ES-I3 (cell line): Measurements from ENCODE around the gene SIGLEC11.
"Not testable (repeated sequence)": the region's sequence is repeated elsewhere in the genome, so short reads cannot be mapped to it uniquely, and the experiment has no call there.

Experiments
- H3K36me3 ChIP-seq: 2 replicates; pipeline ENCODE4 v1.6.1; 2013; ENCODE audit warnings: mild to moderate bottlenecking, low read length, control low read depth, moderate library complexity; ENCODE audit not compliant: insufficient read depth
- H3K4me1 ChIP-seq: 2 replicates; pipeline ENCODE4 v1.6.1; 2013; ENCODE audit warnings: mild to moderate bottlenecking, control low read depth, low read length; ENCODE audit not compliant: insufficient read depth
- H3K9ac ChIP-seq: 2 replicates; pipeline ENCODE4 v1.6.1; 2013; ENCODE audit warnings: low read depth, mild to moderate bottlenecking, low read length, moderate library complexity
- H3K9me3 ChIP-seq: 2 replicates; pipeline ENCODE4 v1.6.1; 2013; ENCODE audit warnings: mild to moderate bottlenecking, low read length, moderate library complexity; ENCODE audit not compliant: control insufficient read depth, insufficient read depth

The SIGLEC11 gene, protein sequence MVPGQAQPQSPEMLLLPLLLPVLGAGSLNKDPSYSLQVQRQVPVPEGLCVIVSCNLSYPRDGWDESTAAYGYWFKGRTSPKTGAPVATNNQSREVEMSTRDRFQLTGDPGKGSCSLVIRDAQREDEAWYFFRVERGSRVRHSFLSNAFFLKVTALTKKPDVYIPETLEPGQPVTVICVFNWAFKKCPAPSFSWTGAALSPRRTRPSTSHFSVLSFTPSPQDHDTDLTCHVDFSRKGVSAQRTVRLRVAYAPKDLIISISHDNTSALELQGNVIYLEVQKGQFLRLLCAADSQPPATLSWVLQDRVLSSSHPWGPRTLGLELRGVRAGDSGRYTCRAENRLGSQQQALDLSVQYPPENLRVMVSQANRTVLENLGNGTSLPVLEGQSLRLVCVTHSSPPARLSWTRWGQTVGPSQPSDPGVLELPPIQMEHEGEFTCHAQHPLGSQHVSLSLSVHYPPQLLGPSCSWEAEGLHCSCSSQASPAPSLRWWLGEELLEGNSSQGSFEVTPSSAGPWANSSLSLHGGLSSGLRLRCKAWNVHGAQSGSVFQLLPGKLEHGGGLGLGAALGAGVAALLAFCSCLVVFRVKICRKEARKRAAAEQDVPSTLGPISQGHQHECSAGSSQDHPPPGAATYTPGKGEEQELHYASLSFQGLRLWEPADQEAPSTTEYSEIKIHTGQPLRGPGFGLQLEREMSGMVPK

DNA sequence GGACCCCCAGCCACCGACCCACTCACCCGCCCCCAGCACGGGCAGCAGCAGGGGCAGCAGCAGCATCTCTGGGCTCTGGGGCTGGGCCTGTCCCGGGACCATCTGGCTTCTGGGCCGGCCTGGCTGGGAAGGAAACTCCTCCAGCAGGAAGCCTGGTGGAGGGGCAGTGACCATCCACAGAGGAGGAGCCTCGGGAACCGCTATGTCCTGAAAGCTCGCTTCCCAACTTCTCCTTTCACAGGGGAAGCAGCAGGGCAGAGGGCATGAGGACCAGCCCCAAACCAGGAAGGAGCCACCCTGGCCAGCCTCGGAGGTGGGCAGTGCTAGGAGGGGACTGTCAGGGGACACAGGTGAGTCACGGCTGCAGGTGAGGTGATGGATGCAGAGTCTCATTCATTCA, at the start of gene SIGLEC11:
Gene SIGLEC11, minus strand, starts transcription at position 193 of the 400 bp plus-strand sequence. Its CDS starts 91 bp downstream, at position 102.
- H3K9ac ChIP-seq, H3K9me3 ChIP-seq, H3K4me1 ChIP-seq, H3K36me3 ChIP-seq: not testable (repeated sequence)

DNA sequence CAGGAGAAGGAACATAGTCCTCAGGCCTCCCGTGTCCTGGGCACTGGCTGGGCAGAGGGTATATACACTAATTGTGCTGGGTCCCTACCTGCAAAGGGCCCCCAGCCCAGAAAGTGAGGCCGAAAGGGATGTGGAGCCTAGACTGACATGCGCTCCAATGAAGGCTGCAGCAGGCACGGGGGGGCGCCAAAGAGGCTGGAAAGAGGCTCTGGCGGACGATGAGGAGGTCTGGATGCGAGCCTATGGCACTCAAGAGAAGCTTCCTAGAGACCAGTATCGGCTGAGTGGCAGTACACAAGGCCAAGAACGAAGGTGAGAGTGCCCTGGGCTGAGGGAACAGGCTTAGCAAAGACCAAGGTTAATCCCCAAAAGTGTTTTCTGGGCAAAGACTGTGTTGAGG, 47.6 kb upstream of the SIGLEC11 start:
- Histone ChIP-seq H3K9ac (no peak overlapping the region), H3K4me1 (no peaks in the 10 kb centered on the region), H3K36me3 (no peaks in the 10 kb centered on the region), H3K9me3 (no peaks in the 10 kb centered on the region)

DNA sequence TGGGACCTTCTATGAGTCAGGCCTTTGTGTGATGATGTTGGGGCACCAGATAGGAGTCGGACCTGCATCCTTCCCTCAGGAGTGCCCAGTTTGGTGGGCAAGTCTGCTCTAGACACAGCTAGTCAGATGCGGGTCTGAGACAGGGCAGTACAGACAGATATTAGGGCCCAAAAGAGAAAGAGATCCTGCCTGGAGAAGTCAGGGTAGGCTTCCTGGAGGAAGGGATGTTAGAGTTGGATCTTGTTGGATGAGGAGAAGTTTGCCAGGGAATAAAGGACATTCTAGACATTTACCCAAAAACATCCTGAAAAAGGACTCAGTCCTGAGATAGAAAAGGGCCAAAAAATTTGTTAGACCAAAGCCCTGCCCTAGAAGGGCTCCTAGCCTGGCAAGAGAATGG, 47.0 kb upstream of the SIGLEC11 start:
- H3K9me3 ChIP-seq = no peaks in the 10 kb centered on the region
- H3K9ac ChIP-seq = no peak overlapping the region
- no peaks in the 10 kb centered on the region for H3K4me1 ChIP-seq
- H3K36me3 ChIP-seq = no peaks in the 10 kb centered on the region

DNA sequence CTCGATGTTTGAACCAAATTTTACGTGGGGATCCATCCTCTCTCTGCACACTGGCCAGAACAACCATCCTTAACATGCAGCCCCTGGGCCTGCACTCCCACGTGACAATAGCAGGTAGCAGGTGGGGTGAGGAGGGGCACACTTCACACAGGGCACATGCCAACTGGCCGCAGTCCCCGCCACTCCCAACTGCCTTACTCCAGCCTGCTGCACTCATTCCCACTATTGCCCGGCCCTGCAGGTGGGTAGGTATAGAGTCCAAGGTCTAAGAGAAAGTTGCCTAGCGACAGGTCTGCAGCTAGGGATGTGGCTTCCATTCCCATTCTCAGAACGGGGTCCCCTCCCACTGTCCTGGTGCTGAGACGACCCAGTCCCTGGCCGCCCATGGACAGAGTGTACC, 46.2 kb upstream of the SIGLEC11 start:
- Histone ChIP-seq H3K4me1 (no peaks in the 10 kb centered on the region), H3K36me3 (no peaks in the 10 kb centered on the region), H3K9ac (no peak overlapping the region), H3K9me3 (no peaks in the 10 kb centered on the region)

DNA sequence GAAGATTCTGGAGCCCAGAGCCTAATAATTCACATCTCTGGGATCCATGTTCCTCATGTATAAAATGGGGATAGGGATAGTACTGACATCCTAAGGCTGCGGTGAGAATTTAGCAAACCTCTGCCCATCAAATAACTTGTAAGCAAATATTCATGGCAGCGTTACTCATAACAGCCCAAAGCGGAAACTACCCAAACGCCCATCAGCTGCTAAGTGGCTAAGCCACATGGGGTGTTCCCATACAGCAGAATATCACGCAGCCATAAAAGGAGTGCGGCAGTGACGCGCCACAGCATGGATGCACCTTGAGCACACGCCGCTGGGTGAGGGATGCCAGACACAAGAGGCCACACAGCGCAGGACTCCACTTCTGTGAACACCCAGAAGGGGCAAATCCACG, 44.5 kb upstream of the SIGLEC11 start:
- Histone ChIP-seq H3K9ac (no peak overlapping the region), H3K36me3 (no peaks in the 10 kb centered on the region), H3K9me3 (no peaks in the 10 kb centered on the region), H3K4me1 (no peaks in the 10 kb centered on the region)

DNA sequence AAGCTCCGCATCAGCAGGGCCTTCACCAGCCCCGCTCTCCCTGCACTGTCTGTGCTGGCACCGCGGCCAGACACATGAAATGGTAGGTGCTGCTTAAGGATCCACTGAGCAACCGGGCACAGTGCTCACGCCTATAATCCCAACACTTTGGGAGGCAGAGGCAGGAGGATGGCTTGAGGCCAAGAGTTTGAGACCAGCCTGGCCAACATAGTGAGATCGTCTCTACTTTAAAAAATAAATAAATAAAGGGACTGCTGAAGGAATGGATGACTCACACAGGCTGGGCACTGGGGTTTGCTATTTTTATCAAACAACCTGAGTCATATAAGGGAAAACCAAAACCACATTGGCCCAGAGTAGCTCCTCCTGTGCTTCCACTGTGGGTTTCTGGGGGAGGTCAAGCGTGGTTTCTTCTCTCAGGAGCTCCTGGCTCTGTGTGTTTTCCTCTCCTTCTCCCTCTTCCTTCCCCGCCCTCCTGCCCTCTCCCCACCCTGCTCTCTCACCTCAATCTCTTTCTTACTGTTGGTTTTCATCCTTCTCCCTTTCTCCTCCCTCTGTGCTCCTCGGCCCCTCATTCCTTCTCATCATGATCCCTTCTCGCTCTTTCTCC, 42.9 kb upstream of the SIGLEC11 start:
- no peaks in the 10 kb centered on the region for H3K36me3 ChIP-seq
- H3K4me1 ChIP-seq = no peaks in the 10 kb centered on the region
- no peaks in the 10 kb centered on the region for H3K9me3 ChIP-seq
- no peak overlapping the region for H3K9ac ChIP-seq

DNA sequence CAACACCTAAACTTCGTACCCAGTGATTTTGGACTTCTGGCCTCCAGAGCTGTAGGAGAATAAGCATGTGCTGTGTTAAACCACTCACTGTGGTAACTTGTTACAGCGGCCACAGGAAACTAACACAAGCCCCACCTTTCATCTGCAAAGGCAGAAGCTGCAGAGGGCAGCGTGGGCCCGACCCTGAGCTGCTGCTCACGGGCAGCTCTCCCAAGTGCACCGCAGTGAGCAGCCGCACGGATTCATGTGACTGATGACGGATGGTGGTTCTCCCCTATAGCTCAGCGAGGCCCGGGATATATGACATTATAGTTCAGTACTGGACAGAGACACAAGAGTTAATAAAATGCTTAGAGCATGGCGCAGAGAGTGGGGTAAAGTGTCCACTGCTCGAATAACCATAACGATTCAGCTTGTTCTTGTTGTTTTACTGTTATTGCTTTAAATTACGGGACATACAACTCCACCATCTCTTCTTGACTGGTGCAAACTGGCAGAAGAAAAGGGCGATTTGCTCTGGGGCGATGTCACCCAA, 42.3 kb upstream of the SIGLEC11 start:
- Histone ChIP-seq H3K9me3 (no peaks in the 10 kb centered on the region), H3K4me1 (no peaks in the 10 kb centered on the region), H3K9ac (no peak overlapping the region), H3K36me3 (no peaks in the 10 kb centered on the region)

DNA sequence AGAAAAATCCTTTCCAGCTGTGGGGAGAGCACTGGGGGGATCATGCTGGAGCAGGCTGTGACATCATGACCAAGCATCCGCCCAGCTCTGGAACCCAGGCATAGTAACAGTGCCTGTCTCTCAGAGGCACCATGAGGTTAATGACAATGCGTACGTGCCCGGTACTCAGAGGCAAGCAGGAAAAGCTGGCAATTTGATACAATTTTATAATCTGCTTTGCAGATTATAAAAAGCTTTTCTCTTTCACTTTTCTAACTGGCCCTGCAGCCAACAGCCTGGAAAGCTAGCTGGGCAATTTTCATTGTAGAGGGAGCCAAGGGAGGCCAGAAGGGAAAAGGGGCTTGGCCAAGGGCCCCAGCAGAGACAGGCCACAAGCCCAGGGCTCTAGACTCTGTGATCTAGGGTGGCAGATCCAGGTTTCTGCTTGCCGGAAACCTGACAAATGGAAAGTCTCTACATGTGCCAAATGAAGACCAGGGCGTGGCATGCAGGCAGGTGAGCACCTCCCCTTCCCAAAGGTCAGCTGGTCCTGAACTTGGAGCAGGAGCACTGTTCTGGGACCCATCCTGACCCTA, 41.5 kb upstream of the SIGLEC11 start:
- H3K9me3 ChIP-seq = no peaks in the 10 kb centered on the region
- H3K36me3 ChIP-seq = no peaks in the 10 kb centered on the region
- H3K4me1 ChIP-seq = no peaks in the 10 kb centered on the region
- H3K9ac ChIP-seq = no peak overlapping the region

DNA sequence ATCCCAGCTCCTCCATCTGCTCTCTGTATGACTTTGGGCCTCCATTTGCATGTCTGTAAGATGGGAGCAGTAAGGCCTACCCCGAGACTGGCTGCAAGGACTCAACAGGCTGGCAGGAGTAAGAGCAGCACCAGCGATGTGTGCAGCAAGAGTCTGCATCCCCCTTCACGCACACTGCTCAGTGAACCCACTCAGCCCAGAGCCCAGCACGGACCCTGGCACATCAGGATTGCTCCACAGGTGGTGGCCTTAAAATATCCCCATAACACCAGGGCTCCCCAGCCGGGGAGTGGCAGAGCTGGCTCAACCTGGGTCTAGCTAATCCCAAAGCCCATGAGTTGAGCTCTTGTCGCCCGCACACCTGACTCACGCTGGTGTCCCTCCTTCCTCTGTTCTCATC, 40.8 kb upstream of the SIGLEC11 start:
- Histone ChIP-seq H3K9ac (no peak overlapping the region), H3K36me3 (no peaks in the 10 kb centered on the region), H3K9me3 (no peaks in the 10 kb centered on the region), H3K4me1 (no peaks in the 10 kb centered on the region)

DNA sequence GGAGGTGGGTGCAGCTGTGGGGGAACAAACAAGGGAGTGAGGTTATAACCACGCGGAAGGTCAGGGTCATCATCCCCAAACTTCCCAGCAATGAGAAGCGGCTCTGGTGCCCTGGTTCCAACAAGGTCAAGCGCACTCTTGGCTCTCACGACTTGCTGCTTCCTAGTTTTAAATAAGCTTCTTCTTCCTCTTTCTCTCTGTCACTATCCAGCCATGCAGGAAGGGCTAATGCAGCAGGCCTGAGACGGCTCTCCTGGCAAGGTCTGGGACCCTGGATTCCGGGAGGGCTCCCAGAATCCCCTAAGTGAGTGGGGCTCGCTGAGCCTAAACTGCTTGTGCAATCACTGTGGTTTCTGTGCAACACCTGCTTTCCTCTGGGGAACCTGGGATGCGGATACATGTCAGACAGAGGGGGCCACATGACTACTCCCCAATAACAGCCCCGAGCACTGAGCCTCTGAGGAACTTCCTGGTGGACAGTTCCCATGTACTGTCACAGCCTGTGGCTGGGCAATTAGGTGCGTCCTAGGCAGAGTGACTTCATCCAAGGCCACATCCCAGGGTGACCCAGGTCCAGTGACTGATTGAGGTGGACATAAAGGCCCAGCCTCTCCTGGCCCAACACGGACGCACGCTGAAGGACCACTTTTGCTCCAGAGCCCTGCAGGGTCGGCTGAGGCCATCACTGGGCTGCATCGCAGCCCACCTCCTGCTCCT, 40.0 kb upstream of the SIGLEC11 start:
- Histone ChIP-seq H3K9ac (no peak overlapping the region), H3K9me3 (no peaks in the 10 kb centered on the region), H3K4me1 (no peaks in the 10 kb centered on the region), H3K36me3 (no peaks in the 10 kb centered on the region)

DNA sequence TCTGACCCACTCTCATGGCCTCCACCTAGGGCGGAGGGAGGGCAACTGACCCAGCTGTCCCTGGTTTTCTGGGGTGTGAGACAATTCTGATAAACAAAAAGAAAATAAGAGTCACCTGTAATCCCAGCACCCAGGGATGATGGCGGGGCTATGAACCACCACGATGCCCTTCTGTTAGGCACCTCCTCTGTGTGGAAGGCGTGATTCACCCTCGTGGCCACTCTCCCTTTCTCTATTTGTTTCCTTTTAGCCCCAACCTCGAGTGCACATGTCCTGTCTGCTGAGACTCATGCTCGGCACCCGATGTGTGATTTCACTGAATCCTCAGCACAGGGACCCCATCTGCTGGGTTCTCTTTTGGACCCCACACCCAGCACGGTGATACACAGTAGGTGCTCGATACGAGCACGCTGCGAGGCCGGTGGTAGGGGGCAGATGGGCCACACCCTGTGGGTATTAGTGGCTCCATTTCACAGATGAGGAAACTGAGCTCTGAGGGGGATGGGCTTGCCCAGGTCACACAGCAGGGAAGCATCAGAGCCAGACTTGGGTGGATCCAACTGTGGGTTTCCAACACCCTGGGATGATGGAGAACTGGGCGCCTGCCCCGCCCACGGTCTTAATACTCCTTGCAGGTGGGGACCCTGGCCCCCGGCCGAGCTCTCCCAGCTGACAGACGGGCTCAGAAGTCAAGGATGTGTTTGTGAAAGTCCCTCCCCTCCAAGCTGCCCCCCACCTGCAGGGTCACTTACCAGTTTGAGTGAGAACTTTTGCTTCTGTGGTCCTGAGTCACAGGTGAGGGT, 39.3 kb upstream of the SIGLEC11 start:
- no peak overlapping the region for H3K9ac ChIP-seq
- H3K4me1 ChIP-seq = no peaks in the 10 kb centered on the region
- H3K36me3 ChIP-seq = no peaks in the 10 kb centered on the region
- H3K9me3 ChIP-seq = no peaks in the 10 kb centered on the region

DNA sequence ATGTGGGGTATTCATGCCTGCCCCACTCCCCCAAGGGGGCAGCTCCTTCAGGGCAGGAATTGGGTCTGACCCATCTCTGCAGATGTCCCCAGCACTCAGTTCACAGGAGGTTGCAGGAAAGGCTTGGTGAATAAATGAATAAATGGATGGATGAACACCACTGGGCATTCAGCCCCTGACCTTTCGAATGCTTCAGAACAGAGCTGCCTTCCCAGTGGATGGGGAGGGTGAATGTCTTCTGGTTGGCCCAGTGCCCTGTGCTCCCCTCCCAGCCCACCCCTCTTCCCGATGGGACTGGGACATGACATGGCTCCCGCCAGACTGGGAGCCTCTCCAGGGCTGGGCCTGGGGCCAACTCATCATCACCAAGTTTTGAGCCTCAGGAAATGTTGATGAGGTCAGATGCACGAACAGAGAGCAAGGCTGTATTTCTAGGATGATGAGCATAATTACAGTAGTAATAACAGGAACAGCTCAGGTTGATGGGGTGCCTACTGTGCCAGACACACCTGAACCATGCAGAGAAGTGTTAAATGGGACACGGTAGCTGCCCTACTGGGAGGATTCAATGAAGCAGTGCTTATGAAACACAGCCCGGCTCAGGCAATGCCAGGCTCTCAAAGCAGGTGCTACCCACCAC, 38.5 kb upstream of the SIGLEC11 start:
- Histone ChIP-seq H3K36me3 (no peaks in the 10 kb centered on the region), H3K4me1 (no peaks in the 10 kb centered on the region), H3K9ac (no peak overlapping the region), H3K9me3 (no peaks in the 10 kb centered on the region)

DNA sequence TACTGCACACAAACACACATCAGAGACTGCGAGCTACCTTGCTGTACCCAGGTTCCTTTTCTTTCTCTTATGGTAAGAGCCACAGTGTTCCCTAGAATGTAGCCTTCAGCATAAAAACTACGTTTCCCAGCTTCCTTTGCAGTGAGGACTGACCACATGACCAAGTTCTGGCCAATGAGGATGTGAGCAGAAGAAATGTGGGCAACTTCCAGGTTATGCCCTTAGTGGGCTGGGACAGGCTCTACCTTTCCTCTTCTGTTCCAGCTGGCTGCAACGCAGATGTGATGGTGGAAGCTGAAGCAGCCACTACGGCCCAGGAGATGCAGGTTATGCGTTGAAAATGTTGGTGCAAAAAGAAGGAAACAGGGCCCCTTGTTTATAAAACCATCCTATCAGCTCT, 36.7 kb upstream of the SIGLEC11 start:
- H3K4me1 ChIP-seq = no peaks in the 10 kb centered on the region
- no peaks in the 10 kb centered on the region for H3K9me3 ChIP-seq
- H3K36me3 ChIP-seq = no peaks in the 10 kb centered on the region
- H3K9ac ChIP-seq = no peak overlapping the region
